GM13976 (cell line): Measurements from ENCODE around the gene TGFBR3.
A peak's percentile ranks its signal among the peaks of the same experiment; 100 is the strongest.

Experiments
- DNase-seq: peaks from one replicate; pipeline ENCODE4 v3.0.0; 2012; ENCODE audit warnings: low spot score
- in situ Hi-C: fragments of 300-500 bp; cut with MboI; formaldehyde crosslinking; loops from one replicate; pipeline ENCODE4 v1.12.0; 2022; ENCODE audit warnings: low sequenced_read_pairs, mixed read lengths, inconsistent platforms; ENCODE audit not compliant: unreplicated experiment
- TF ChIP-seq, protein P1 (sequence below): IDR thresholded peaks from 2 replicates; pipeline ENCODE4 v1.5.1; 2012; ENCODE audit warnings: borderline replicate concordance, mild to moderate bottlenecking; ENCODE audit not compliant: insufficient read depth; ENCODE audit errors: extremely low read depth, missing control alignments, control extremely low read depth

The TGFBR3 gene

GRCh38 chr1:91804546-91805023, 81.4 kb downstream of the TGFBR3 start:
- TF ChIP-seq, protein P1, sequence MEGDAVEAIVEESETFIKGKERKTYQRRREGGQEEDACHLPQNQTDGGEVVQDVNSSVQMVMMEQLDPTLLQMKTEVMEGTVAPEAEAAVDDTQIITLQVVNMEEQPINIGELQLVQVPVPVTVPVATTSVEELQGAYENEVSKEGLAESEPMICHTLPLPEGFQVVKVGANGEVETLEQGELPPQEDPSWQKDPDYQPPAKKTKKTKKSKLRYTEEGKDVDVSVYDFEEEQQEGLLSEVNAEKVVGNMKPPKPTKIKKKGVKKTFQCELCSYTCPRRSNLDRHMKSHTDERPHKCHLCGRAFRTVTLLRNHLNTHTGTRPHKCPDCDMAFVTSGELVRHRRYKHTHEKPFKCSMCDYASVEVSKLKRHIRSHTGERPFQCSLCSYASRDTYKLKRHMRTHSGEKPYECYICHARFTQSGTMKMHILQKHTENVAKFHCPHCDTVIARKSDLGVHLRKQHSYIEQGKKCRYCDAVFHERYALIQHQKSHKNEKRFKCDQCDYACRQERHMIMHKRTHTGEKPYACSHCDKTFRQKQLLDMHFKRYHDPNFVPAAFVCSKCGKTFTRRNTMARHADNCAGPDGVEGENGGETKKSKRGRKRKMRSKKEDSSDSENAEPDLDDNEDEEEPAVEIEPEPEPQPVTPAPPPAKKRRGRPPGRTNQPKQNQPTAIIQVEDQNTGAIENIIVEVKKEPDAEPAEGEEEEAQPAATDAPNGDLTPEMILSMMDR = no peak
- no peak for DNase-seq
- in situ Hi-C loops = no loop called here

- TF ChIP-seq, protein P1 = no peak
- in situ Hi-C loops = no loop called here
- DNase-seq = peak; percentile 70
Measured at GRCh38 chr1:91803847-91804545, 82.0 kb downstream of the TGFBR3 start.

GRCh38 chr1:91803123-91803522, 82.8 kb downstream of the TGFBR3 start:
- TF ChIP-seq, protein P1 = no peak
- in situ Hi-C loops = no loop called here
- no peak for DNase-seq

GRCh38 chr1:91801496-91802115, 84.3 kb downstream of the TGFBR3 start:
- in situ Hi-C loops = no loop called here
- TF ChIP-seq, protein P1 = no peak
- no peak for DNase-seq

GRCh38 chr1:91799863-91800262, 86.1 kb downstream of the TGFBR3 start:
- TF ChIP-seq, protein P1 = no peak
- in situ Hi-C loops = no loop called here
- no peak for DNase-seq

- DNase-seq = no peak
- TF ChIP-seq, protein P1 = no peak
- in situ Hi-C loops = no loop called here
Measured at GRCh38 chr1:91799159-91799558, 86.8 kb downstream of the TGFBR3 start.
